Activated naive CD4-positive, alpha-beta T cell treated with anti-CD3 and anti-CD28 coated beads, Interleukin-2, amount 50 U/mL, for 72 hours (primary cell): Measurements from ENCODE around the gene GRPEL2. TPM values are rescaled to one million over a fixed set of nuclear protein-coding genes. Genes with fewer than 3 reads are reported as not detected.
"Not testable (repeated sequence)": the region's sequence is repeated elsewhere in the genome, so short reads cannot be mapped to it uniquely, and the experiment has no call there.

Experiments
- ATAC-seq, 2 donors: fragments of 150-1000 bp; cut with Tn5 transposase; 2 replicates each; pipeline ENCODE4 v1.10.0; 2021; ENCODE audit warnings: mild to moderate bottlenecking in 2 of 2, moderate library complexity in 2 of 2
- DNase-seq, 2 donors: peaks; one replicate each; pipeline ENCODE4 v3.0.0; 2021 to 2022; ENCODE audit warnings: low spot score in 2 of 2
- H3K27ac Mint-ChIP-seq, 2 donors: one replicate each; pipeline ENCODE4 v1.8.0; 2022; ENCODE audit warnings: mild to moderate bottlenecking in 2 of 2, mixed read lengths in 2 of 2
- H3K36me3 Mint-ChIP-seq, 2 donors: one replicate each; pipeline ENCODE4 v1.8.0; 2022; ENCODE audit warnings: mixed read lengths in 2 of 2
- H3K9me3 Mint-ChIP-seq, 2 donors: one replicate each; pipeline ENCODE4 v1.8.0; 2022; ENCODE audit warnings: mixed read lengths in 2 of 2
- total RNA-seq, 2 donors: library from RNA; stranded (reverse); gene quantifications; one replicate each; pipeline ENCODE4 v1.2.3, GENCODE V29; 2022

Gene GRPEL2
- total RNA-seq, 2 donors from 2014 or later, result 26.9 to 43.0 TPM

DNA sequence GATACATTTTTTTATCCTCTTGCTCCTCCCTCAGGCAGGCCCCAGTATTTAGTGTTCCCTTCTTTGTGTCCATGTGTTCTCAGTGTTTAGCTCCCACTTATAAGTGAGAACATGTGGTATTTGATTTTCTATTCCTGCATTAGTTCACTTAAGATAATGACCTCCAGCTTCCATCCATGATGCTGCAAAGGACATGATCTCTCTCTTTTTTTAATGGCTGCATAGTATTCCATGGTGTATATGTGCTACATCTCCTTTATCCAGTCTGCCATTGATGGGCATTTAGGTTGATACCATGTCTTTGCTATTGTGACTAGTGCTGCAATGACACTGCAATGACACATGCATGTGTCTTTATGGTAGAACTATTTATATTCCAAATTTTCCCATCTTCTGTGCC, 49.7 kb downstream of the GRPEL2 start:
- H3K27ac Mint-ChIP-seq, ATAC-seq, H3K9me3 Mint-ChIP-seq, H3K36me3 Mint-ChIP-seq, DNase-seq: not testable (repeated sequence)

DNA sequence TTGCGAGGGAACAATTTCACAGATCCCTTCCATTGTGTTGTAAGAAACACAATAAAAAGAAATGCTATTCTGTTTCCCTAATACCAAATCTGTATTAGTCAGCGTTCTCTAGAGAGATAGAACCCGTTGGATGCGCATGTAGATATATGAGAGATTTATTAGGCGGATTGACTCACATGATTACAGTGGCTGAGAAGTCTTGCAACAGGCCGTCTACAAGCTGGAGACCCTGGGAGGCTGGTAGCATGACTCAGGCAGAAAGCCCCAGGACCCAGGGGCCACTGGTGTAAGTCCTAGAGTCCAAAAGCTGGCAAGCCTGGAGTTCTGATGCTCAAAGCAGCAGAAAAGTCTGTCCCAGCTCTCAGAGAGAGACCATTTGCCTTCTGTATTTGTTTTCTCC, 52.2 kb downstream of the GRPEL2 start:
- no peak overlapping the region for H3K27ac Mint-ChIP-seq

GRCh38 chr5:149398747-149399266, 53.5 kb downstream of the GRPEL2 start:
- not testable (repeated sequence) for H3K27ac Mint-ChIP-seq, H3K36me3 Mint-ChIP-seq, H3K9me3 Mint-ChIP-seq, ATAC-seq, DNase-seq

More for the DNA sequence above, 52.2 kb downstream of the GRPEL2 start:
- H3K9me3 Mint-ChIP-seq, result no peaks in the 10 kb centered on the region
- no peaks in the 10 kb centered on the region for H3K36me3 Mint-ChIP-seq
- DNase-seq (no peak), ATAC-seq (no peak)

DNA sequence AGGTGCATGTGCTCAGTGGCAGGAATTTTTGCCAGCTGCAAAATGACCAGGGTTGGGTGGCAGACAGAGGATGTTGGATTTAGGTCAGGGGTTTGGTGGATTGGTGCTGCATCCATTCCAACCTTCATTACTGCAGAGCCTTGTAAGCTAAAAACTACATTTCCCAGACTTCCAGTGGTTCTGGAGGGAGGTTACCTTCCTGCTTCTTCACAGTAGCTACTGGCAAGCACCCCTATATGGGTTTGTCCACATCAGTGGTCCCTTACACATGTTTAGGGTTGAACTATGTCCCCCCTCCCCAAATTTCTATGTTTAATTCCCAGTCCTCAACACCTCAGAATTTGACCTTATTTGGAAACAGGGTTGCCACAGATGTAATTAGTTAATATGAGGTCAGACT, 54.5 kb downstream of the GRPEL2 start:
- no peak for ATAC-seq
- Mint-ChIP-seq H3K36me3 (no peaks in the 10 kb centered on the region), H3K9me3 (no peaks in the 10 kb centered on the region), H3K27ac (no peak overlapping the region)
- no peak for DNase-seq

GRCh38 chr5:149400304-149400703, 55.0 kb downstream of the GRPEL2 start:
- DNase-seq, result no peak
- ATAC-seq, result no peak
- H3K36me3 Mint-ChIP-seq, result no peaks in the 10 kb centered on the region
- H3K27ac Mint-ChIP-seq, result no peak overlapping the region
- H3K9me3 Mint-ChIP-seq, result no peaks in the 10 kb centered on the region

DNA sequence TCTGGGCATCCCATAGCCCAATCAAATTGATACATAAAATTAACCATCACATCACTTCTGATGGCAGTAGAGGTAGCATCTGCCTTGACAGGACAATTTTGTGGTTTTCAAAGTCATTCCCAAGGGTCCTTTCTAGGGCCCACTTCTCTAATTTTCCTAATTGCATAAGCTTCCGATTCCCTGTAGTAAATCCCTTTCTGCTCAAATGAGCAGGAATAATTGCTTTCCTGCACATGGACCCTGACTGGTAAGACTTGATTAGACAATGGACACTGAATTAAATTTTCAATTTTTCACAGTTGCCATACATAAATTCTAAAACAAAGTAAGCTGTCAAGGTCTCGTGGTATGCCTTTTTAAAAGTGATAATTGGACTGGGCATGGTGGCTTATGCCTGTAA, 55.8 kb downstream of the GRPEL2 start:
- DNase-seq, result no peak
- ATAC-seq, result no peak
- no peaks in the 10 kb centered on the region for H3K9me3 Mint-ChIP-seq
- H3K36me3 Mint-ChIP-seq, result no peaks in the 10 kb centered on the region
- no peak overlapping the region for H3K27ac Mint-ChIP-seq

DNA sequence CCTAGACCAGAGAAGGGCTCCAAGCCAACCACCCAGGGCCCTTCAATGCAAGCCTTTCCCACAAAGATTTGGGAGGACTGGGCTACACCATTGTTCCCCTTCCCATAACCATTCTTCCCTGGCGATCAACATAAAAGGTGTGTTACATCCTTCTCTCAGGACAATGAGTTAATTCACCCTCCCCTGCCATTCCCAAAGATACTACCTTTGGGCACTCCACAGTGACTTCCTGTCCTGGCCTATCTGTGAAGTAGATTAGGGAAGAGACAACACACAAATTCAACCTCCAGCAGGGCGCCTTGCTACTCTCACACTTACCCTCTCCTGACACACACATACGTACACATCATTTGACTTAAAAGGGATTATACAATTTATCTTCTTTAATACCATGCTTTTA, 57.0 kb downstream of the GRPEL2 start:
- ATAC-seq (no peak), DNase-seq (no peak)
- H3K36me3 Mint-ChIP-seq, result no peaks in the 10 kb centered on the region

More for the DNA sequence above, 57.0 kb downstream of the GRPEL2 start:
- H3K9me3 Mint-ChIP-seq, result no peaks in the 10 kb centered on the region
- H3K27ac Mint-ChIP-seq, result no peak overlapping the region

Other genes with a start within 250 kb of the GRPEL2 start
- gene ABLIM3, start 204.0 kb upstream of the GRPEL2 start, total RNA-seq, result under 1 TPM; 0.14 to 0.53 TPM
- under 1 TPM; 0.07 to 0.99 TPM for gene AFAP1L1, start 73.6 kb upstream of the GRPEL2 start, total RNA-seq
- gene PCYOX1L, start 12.5 kb downstream of the GRPEL2 start, total RNA-seq, result 10 to 100 TPM; 14.2 to 19.7 TPM
- gene IL17B, start 33.8 kb downstream of the GRPEL2 start, total RNA-seq, result not detected
- gene CSNK1A1, start 205.9 kb downstream of the GRPEL2 start, total RNA-seq, result 100 to 1,000 TPM; 148 to 197 TPM
- gene ARHGEF37, start 236.0 kb downstream of the GRPEL2 start, total RNA-seq, result 1 to 10 TPM in 1 of 2 donors, under 1 TPM in 1; 0.41 to 1.8 TPM